Caco-2 (cell line): ENCODE results near the gene CDH6. TPM values are rescaled to one million over a fixed set of nuclear protein-coding genes. Genes with fewer than 3 reads are reported as not detected.

ENCODE experiments used
- BruUV-seq: library from RNA; stranded (reverse); fragments of 400-500 nt; replicated peaks from 2 replicates; lab custom pipeline; 2021; lab: Mats Ljungman, UMichigan
- CTCF ChIA-PET: fragments of 300-600 bp; sonication (Branson Sonifier 250); formaldehyde crosslinking; loops from one replicate; lab custom pipeline; 2022; ENCODE audit warnings: antibody characterized with exemption; lab: Charles Lee
- POLR2A ChIA-PET: fragments of 300-600 bp; sonication (Branson Sonifier 250); formaldehyde crosslinking; loops from one replicate; lab custom pipeline; 2022; ENCODE audit warnings: antibody characterized with exemption; lab: Charles Lee
- DNase-seq, 2 experiments: peaks; one replicate each; pipeline versions ENCODE4 v3.0.0 to v3.0.0-alpha.2; 2020 to 2022
- H3K27me3 ChIP-seq: replicated peaks from 2 replicates; pipeline ENCODE4 v1.6.0; 2011; ENCODE audit warnings: low read length; ENCODE audit not compliant: control insufficient read depth, insufficient read depth
- H3K36me3 ChIP-seq: 2 replicates; pipeline ENCODE4 v1.5.1; 2011; ENCODE audit warnings: low read length; ENCODE audit not compliant: control insufficient read depth, insufficient read depth
- H3K4me1 ChIP-seq: fragments of 250-450 bp; sonication (Bioruptor Pico); 2 replicates; pipeline ENCODE4 v1.5.1; 2020; ENCODE audit warnings: mild to moderate bottlenecking
- H3K4me3 ChIP-seq: 2 replicates; pipeline ENCODE4 v1.5.1; 2011; ENCODE audit warnings: low read depth, mild to moderate bottlenecking, control low read depth, low read length
- H3K9me3 ChIP-seq: fragments of 250-450 bp; sonication (Bioruptor Pico); 2 replicates; pipeline ENCODE4 v1.5.1; 2020; ENCODE audit warnings: mild to moderate bottlenecking, moderate library complexity
- H3K27ac Mint-ChIP-seq: one replicate; pipeline ENCODE4 v1.8.0; 2022; ENCODE audit warnings: mixed read lengths; ENCODE audit not compliant: unreplicated experiment
- H3K27me3 Mint-ChIP-seq: one replicate; pipeline ENCODE4 v1.8.0; 2022; ENCODE audit warnings: mixed read lengths; ENCODE audit not compliant: insufficient read depth, unreplicated experiment
- H3K36me3 Mint-ChIP-seq: one replicate; pipeline ENCODE4 v1.8.0; 2022; ENCODE audit warnings: mild to moderate bottlenecking, mixed read lengths; ENCODE audit not compliant: insufficient read depth, unreplicated experiment
- H3K4me1 Mint-ChIP-seq: one replicate; pipeline ENCODE4 v1.8.0; 2022; ENCODE audit warnings: low read depth, mixed read lengths; ENCODE audit not compliant: unreplicated experiment
- H3K4me3 Mint-ChIP-seq: one replicate; pipeline ENCODE4 v1.8.0; 2022; ENCODE audit warnings: mild to moderate bottlenecking, moderate library complexity, mixed read lengths; ENCODE audit not compliant: unreplicated experiment
- H3K9me3 Mint-ChIP-seq: one replicate; pipeline ENCODE4 v1.8.0; 2022; ENCODE audit warnings: mixed read lengths; ENCODE audit not compliant: unreplicated experiment
- intact Hi-C: fragments of 100-400 bp; cut with micrococcal nuclease; formaldehyde crosslinking; loops from one replicate; pipeline ENCODE4 v1.10.0; 2022; ENCODE audit not compliant: unreplicated experiment
- total RNA-seq: library from RNA; stranded (reverse); gene quantifications from 2 replicates; pipeline ENCODE4 v1.2.3, GENCODE V29; 2022
- TF ChIP-seq, protein P1 (sequence below), 2 experiments: fragments of 200-600 bp in 1 of 2; IDR thresholded peaks; 1 replicate in 1 of 2; 2 replicates in 1 of 2; pipeline versions ENCODE4 v1.5.1 to v1.8.0; 2011 to 2022; ENCODE audit warnings: antibody characterized with exemption in 1 of 2, control low read depth in 1 of 2, inconsistent platforms in 1 of 2, low read depth in 1 of 2, low read length in 1 of 2, mild to moderate bottlenecking in 1 of 2, moderate library complexity in 1 of 2; ENCODE audit not compliant: insufficient read depth in 1 of 2, severe bottlenecking in 1 of 2, unreplicated experiment in 1 of 2

The CDH6 gene
- total RNA-seq, 1 experiment from 2014 or later = 18.0 TPM

DNA sequence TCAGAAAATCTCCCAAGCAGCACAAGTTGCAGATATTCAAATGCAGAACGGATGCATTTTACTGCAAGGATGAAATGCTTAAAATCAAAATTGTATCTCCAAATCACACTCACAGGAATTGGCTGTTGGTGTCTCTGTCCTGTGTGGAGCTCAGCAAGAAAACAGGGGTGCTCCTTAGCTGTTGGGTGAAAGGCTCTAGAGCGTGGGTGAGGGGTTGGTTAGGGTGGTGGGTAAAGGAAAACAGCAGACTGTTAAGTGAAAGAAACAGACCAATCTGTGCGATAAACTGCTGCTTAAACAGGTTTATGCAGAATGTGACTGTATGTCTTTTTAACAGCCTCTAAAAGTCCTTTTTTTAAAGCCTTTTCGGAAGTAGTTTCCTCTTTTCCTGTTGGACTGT lies 19.8 kb downstream of the CDH6 start:
- intact Hi-C loops = loop anchor here (1.0 kb wide), 2 partner anchors 8 to 17 kb away; no protein-coding TSS in a partner anchor
- H3K9me3 ChIP-seq = no peaks in the 10 kb centered on the region
- Mint-ChIP-seq H3K27me3 (no peaks in the 10 kb centered on the region), H3K27ac (peak overlapping the region; percentile 97), H3K9me3 (no peaks in the 10 kb centered on the region), H3K4me1 (peaks cover 14% of the 10 kb centered on the region), H3K36me3 (peaks cover 5% of the 10 kb centered on the region), H3K4me3 (peak overlapping the region; percentile 87)
- ChIA-PET CTCF (interaction anchor here (0.7 to 1.4 kb wide), 2 partner anchors 19 to 464 kb away, joined by 8 to 11 read pairs; no protein-coding TSS in a partner anchor), POLR2A (interaction anchor here (0.7 to 1.3 kb wide), 2 partner anchors 18 to 151 kb away, joined by 5 to 6 read pairs; no protein-coding TSS in a partner anchor)
- H3K36me3 ChIP-seq = no peaks in the 10 kb centered on the region
- TSS peak; percentile 79 for BruUV-seq
- no peaks in the 10 kb centered on the region for H3K27me3 ChIP-seq
- H3K4me3 ChIP-seq = peak overlapping the region; percentile 28
- peaks cover 56% of the 10 kb centered on the region for H3K4me1 ChIP-seq
- TF ChIP-seq, protein P1, sequence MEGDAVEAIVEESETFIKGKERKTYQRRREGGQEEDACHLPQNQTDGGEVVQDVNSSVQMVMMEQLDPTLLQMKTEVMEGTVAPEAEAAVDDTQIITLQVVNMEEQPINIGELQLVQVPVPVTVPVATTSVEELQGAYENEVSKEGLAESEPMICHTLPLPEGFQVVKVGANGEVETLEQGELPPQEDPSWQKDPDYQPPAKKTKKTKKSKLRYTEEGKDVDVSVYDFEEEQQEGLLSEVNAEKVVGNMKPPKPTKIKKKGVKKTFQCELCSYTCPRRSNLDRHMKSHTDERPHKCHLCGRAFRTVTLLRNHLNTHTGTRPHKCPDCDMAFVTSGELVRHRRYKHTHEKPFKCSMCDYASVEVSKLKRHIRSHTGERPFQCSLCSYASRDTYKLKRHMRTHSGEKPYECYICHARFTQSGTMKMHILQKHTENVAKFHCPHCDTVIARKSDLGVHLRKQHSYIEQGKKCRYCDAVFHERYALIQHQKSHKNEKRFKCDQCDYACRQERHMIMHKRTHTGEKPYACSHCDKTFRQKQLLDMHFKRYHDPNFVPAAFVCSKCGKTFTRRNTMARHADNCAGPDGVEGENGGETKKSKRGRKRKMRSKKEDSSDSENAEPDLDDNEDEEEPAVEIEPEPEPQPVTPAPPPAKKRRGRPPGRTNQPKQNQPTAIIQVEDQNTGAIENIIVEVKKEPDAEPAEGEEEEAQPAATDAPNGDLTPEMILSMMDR (IDR thresholded peaks at IDR 0.05; ENCODE audit: insufficient read depth in 1 of 2, low read depth in 1 of 2, low read length in 1 of 2, severe bottlenecking in 1 of 2, unreplicated experiment in 1 of 2) = no peak
- DNase-seq = no peak

DNA sequence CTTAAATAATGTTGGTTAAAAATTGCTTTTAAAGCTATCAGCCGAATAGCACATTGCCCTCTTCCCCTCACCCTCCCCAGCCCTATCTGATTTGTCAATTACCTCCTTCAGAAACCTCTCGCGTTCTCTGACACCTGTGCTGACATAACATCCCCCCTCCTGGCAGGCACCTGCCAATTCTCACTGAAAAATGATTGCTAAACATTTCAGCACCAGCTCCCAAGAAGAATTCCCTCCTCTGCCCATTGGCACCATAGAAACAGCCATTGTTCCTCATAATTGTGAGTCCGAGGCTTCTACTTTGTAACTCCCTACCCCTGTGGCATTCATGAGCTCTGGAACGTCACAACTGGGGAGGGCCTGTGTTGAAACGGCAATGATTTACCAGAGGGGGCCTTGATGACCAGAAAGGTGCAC lies 20.2 kb downstream of the CDH6 start:
- Mint-ChIP-seq H3K4me3 (peak overlapping the region; percentile 87), H3K27ac (peak overlapping the region; percentile 97), H3K36me3 (peaks cover 5% of the 10 kb centered on the region), H3K27me3 (no peaks in the 10 kb centered on the region), H3K4me1 (peaks cover 19% of the 10 kb centered on the region), H3K9me3 (no peaks in the 10 kb centered on the region)
- intact Hi-C loops = loop anchor here (1.0 kb wide), 3 partner anchors 8 to 19 kb away; no protein-coding TSS in a partner anchor
- no peaks in the 10 kb centered on the region for H3K9me3 ChIP-seq
- peaks cover 61% of the 10 kb centered on the region for H3K4me1 ChIP-seq
- ChIA-PET CTCF (interaction anchor here (0.7 to 1.4 kb wide), 3 partner anchors 18 to 464 kb away, joined by 3 to 11 read pairs (median 8); no protein-coding TSS in a partner anchor), POLR2A (interaction anchor here (0.6 to 1.3 kb wide), 3 partner anchors 19 to 1372 kb away, joined by 3 to 6 read pairs (median 5); partner anchors contain the start of gene SUB1)
- H3K4me3 ChIP-seq = peak overlapping the region; percentile 28
- H3K36me3 ChIP-seq = no peaks in the 10 kb centered on the region
- TF ChIP-seq, protein P1 (IDR thresholded peaks at IDR 0.05; ENCODE audit: insufficient read depth in 1 of 2, low read depth in 1 of 2, low read length in 1 of 2, severe bottlenecking in 1 of 2, unreplicated experiment in 1 of 2) = peak in 1 of 2 experiments; percentile 12
- no TSS peak for BruUV-seq
- DNase-seq = peak; percentile 77 to 81
- no peaks in the 10 kb centered on the region for H3K27me3 ChIP-seq

DNA sequence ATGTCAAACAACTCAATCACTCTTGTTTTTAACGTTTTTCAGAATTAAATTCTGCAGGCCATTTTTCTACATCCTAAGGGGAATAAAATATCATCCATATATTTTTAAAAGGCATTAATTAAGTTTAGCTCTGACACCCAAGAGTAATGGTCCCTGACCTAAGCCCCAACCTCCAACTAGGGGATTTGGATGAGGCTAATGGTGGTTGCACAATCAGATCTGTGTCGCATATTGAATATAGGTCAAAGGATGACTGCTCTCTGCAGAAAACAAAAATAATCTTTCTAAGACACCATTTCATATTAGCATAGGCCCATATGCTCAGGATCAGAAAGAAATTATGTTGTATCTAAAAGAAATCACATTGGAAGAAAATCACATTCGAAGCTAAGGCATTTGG lies 20.7 kb downstream of the CDH6 start:
- Mint-ChIP-seq H3K9me3 (no peaks in the 10 kb centered on the region), H3K27ac (peak overlapping the region; percentile 97), H3K4me3 (peak overlapping the region; percentile 87), H3K27me3 (no peaks in the 10 kb centered on the region), H3K4me1 (peaks cover 24% of the 10 kb centered on the region), H3K36me3 (peaks cover 5% of the 10 kb centered on the region)
- no peak for DNase-seq
- TF ChIP-seq, protein P1 (IDR thresholded peaks at IDR 0.05; ENCODE audit: insufficient read depth in 1 of 2, low read depth in 1 of 2, low read length in 1 of 2, severe bottlenecking in 1 of 2, unreplicated experiment in 1 of 2) = no peak
- no TSS peak for BruUV-seq
- intact Hi-C loops = loop anchor here (1.0 kb wide), 1 partner anchor 18 kb away; no protein-coding TSS in a partner anchor
- H3K36me3 ChIP-seq = no peaks in the 10 kb centered on the region
- H3K4me3 ChIP-seq = no peak overlapping the region; the same call in 1 of the 2 replicates
- ChIA-PET POLR2A (interaction anchor here (0.6 to 1.3 kb wide), 2 partner anchors 19 to 1371 kb away, joined by 3 to 6 read pairs; partner anchors contain the start of gene SUB1), CTCF (interaction anchor here (0.7 to 1.4 kb wide), 2 partner anchors 18 to 19 kb away, joined by 3 to 8 read pairs; no protein-coding TSS in a partner anchor)
- H3K4me1 ChIP-seq = peaks cover 64% of the 10 kb centered on the region
- H3K27me3 ChIP-seq = no peaks in the 10 kb centered on the region
- no peaks in the 10 kb centered on the region for H3K9me3 ChIP-seq
